GM21528 (cell line): ENCODE data around the gene ENTREP1.
"Not testable (repeated sequence)": the region's sequence is repeated elsewhere in the genome, so short reads cannot be mapped to it uniquely, and the experiment has no call there.

Source experiments
- ATAC-seq: cut with Tn5 transposase; IDR thresholded peaks from one replicate; pipeline ENCODE4 v1.9.1; 2021; ENCODE audit warnings: mild to moderate bottlenecking, moderate library complexity; ENCODE audit not compliant: unreplicated experiment, low FRiP score

ENTREP1 gene

GRCh38 chr9:69324549-69325401 is at the start of gene ENTREP1:
ENTREP1 (plus strand) TSS chr9:69325215; CDS start chr9:69325310, 95 bp downstream.
- ATAC-seq: no peak

GRCh38 chr9:69276775-69277174 is 48.2 kb upstream of the ENTREP1 start:
- ATAC-seq: no peak

GRCh38 chr9:69279084-69279731 is 45.8 kb upstream of the ENTREP1 start:
- ATAC-seq: peak; percentile 49

DNA sequence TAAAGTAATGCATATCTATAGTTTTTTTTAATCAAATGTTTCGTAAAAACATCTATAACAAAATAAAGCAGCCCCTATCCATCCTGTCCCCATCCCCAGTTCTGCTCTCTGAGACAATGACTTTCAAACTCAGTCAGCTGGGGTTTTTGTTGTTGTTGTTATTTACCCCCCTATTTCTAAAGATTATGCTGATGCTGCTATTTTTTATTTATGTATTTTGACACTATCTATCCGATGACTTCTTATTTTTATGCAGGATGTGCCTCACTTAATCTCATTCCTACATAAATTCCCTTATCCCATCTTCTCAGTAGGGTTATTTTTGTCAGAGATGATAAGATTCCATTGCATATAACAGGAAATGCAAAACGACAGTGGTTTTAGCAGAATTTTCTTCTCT is 45.3 kb upstream of the ENTREP1 start:
- ATAC-seq: no peak

- ATAC-seq: no peak
These were observed 42.0 kb upstream of the ENTREP1 start for GRCh38 chr9:69283003-69283402.

GRCh38 chr9:69292078-69292477 is 32.9 kb upstream of the ENTREP1 start:
- ATAC-seq: no peak

DNA sequence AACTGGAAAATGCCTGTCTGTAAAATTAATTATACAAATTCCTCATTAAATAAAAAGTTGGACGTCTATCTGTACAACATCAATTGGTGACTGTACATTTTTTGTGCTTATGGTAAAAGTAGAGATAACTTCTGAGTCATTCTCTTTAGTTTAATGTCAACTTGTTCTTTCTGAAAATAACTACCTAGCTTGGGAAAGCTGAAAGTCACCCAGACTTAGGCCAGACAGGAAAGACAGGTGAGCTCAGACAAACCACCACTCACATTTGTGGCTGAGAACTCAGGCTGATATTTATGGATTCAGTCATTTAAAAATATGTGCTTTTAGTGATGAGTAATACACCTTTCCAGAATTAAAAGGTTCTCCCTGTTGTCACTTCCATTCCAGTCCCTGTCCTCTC is 31.9 kb upstream of the ENTREP1 start:
- ATAC-seq: no peak

DNA sequence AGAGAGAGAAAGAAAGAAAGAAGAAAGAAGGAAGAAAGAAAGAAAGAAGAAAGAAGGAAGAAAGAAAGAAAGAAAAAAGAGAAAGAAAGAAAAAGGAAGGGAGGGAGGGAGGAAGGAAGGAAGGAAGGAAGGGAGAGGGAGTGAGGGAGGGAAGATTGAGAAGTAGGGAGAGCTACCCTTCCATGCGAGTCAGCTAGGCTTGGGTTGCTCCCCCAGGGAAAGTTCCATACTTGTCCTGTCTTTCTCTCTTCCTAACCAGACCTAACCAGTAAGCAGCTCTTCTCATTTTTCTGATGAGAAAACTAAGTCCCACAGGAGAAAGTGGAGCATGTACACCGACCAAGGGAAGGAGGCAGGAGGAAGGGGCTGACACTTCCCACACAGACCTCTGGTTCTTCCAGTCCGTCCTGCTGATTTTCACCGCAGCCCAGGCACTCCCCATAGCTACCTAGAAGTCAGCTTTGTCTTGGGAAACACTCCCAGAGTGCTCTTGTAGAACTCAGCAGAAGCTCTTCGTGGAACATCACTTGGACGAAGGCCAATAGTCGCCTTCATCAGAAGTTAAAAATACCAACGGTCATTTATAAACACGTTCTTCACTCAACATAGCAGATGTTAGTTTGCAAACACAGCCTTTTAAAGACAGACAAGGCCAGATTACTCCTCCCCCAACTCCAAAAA is 29.0 kb upstream of the ENTREP1 start:
- ATAC-seq: no peak

GRCh38 chr9:69297300-69297980 is 27.6 kb upstream of the ENTREP1 start:
- no peak for ATAC-seq

GRCh38 chr9:69299315-69299714 is 25.7 kb upstream of the ENTREP1 start:
- ATAC-seq: no peak

GRCh38 chr9:69299826-69300225 is 25.2 kb upstream of the ENTREP1 start:
- no peak for ATAC-seq

GRCh38 chr9:69303331-69303730 is 21.7 kb upstream of the ENTREP1 start:
- ATAC-seq: no peak

DNA sequence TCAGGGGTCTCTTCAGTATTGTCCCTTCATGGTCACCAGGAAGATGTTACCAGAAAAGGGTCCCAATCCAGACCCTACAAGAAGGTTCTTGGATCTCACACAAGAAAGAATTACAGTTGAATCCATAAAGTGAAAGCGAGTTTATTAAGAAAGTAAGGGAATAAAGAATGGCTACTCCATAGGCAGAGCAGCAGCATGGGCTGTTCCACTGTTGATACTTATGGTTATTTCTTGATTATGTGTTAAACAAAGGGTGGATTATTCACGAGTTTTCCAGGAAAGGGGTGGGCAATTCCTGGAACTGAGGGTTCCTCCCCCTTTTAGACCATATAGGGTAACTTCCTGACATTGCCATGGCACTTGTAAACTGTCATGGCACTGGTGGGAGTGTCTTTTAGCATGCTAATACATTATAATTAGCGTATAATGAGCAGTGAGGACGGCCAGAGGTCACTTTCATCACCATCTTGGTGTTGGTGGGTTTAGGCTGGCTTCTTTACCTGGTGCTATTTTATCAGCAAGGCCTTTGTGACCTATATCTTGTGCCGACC is 18.0 kb upstream of the ENTREP1 start:
- not testable (repeated sequence) for ATAC-seq

GRCh38 chr9:69307446-69308205 is 17.4 kb upstream of the ENTREP1 start:
- no peak for ATAC-seq

DNA sequence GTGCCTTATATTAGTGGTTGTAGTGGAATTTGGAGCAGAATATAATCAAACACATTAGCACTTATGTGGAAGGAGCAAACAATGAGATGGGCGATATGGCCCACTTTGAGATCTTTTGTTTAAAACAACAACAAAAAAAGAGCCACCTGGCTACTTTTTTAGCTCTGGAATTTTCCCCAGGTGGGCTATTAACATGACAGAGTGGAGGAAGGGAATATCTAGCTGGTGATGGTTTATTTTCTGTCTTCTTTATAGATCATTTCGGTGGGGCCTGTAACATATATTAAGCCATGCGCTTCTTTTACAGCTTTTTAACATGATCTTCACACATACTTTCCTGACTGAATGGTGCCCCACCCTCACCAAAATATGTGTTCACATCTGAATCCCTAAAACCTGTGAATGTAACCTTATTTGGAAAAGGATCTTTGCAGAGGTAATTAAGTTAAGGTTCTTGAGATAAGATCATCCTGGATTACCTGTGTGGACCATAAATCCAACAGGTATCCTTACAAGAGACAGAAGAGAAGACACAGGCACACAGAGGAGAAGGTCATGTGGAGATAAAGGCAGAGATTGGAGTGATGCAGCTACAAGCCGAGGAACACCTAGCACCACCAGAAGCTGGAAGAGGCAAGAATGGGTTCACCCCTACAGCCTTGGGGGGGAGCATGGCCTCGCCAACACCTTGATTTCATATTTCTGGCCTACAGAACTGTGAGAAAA is 16.6 kb upstream of the ENTREP1 start:
- no peak for ATAC-seq

GRCh38 chr9:69313175-69313574 is 11.8 kb upstream of the ENTREP1 start:
- ATAC-seq: no peak

GRCh38 chr9:69314547-69314946 is 10.5 kb upstream of the ENTREP1 start:
- no peak for ATAC-seq

DNA sequence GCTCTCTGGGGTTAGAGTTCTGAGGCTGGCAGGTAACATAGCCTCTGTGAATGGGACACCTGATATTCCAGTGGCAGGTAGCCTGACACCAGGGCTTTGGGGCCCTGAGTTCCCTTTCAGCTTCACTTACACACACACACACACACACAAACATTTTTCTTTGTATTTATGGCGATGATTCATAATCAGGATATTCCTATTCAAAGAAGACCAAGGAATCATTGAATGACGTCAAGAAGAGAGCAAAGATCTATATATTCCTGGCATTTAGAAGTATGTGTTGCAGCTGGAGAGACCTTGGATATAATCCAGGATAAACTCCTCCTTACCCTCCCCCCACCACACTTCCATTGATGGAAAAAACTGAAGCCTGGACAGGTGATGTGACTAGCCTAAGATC is 7.9 kb upstream of the ENTREP1 start:
- ATAC-seq: no peak

GRCh38 chr9:69317894-69318293 is 7.1 kb upstream of the ENTREP1 start:
- ATAC-seq: no peak
